HG03095 (cell line): Measurements from ENCODE around the gene E2F6.
"Not testable (repeated sequence)": the region's sequence is repeated elsewhere in the genome, so short reads cannot be mapped to it uniquely, and the experiment has no call there.

ENCODE experiments used
- ATAC-seq: cut with Tn5 transposase; IDR thresholded peaks from one replicate; pipeline ENCODE4 v1.9.1; 2021; ENCODE audit warnings: moderate library complexity; ENCODE audit not compliant: unreplicated experiment

The E2F6 gene

DNA sequence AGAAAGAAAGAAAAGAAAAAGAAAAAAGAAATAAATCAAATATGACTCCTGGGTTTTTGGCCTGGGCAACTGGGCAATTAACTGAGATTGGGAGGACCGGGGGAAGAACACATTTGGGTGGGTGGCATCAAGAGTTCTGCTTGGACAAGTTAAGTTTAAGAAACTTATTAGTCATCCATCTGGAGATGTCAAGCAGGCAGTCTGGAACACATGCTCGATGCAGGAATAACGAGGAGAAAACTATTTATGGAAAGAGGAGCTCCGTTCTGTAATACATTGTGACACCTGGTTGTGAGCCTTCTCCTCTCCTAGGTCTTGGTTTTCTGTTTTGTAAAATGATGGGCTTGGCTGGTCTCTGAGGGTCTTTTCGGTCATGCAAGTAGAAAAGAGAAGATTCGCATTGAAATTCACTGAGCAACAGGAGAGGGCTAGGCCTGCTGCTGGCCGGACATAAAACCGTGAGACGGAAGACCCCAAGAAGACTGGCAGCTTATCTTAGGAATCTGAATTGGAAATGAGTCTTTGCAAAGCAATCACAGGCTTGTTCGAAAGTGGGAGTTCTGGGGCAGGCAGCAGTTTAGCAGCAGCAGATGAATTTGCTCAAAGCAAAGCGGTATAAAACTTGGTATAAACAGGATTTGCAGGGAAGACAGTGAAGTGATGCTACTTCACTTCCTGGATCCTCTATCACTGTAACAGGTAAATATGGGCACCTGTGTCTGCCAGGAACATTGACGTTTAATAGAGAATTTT lies 51.4 kb downstream of the E2F6 start:
- ATAC-seq: no peak

DNA sequence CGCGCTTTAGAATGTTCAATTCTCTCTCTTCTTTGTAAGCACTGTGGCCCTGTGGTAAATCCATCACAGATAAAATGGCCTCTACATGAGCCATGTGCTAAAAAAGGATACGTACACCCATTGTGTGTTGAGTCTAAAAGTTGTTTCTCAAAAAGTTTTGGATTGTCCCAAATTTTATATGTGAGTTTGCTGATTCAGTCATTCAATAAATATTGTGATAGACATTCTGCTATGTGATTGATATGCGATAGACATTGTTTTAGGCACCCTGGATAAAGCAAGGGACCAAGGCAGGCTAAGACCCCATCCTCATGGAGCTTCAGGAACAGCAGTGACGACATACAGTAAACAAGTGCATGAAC lies 53.5 kb downstream of the E2F6 start:
- no peak for ATAC-seq

DNA sequence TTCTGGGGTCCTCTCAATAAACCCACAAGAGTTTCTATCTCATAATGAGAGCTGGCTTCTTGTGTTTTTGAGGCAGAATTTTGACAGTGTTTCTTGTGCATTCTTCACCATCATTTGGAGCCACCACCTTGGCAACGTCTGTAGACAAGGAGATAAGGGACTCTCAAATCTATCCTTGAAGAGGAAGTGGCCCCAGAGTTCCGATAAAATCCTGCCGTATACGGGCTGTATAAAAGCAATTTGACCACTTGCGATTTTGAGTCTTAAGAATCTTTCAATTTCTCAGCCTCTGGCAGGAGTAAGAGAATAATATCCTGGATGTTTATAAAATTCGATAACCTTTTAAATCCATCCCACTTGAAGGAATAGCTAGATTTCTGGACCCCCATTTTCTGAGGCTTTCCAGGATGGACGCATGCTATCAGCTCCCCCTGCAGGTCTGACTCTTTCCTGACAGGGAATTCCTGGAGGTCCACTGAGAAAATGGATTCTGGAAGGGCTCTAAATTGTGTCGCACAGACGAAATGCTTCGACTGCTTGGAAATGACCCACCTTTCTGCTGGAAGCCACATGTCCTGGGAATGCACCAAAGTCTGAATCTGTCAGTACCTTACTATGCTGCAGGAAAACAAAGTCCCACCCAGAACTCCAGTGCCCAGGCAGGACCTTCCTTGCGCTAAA lies 54.1 kb downstream of the E2F6 start:
- ATAC-seq: no peak

DNA sequence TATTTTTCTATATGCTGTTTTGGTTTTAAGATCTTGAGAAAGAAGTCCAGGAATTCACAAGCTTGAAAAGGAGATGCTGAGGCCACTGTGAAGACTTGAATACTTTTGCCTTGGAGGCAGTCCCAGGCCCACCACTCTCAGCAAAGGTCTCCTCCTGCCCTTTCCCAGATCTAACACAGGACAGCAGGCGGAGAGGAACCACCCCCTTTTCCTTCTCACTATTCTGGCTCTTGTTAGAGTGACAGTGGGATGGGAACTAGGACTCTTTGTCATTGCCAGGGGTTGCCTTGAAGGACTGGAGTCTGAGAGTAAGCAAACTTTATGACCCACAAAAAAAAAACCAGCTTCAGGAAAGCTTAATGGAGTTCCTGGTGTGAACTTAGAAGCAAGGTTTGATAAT lies 54.7 kb downstream of the E2F6 start:
- no peak for ATAC-seq

DNA sequence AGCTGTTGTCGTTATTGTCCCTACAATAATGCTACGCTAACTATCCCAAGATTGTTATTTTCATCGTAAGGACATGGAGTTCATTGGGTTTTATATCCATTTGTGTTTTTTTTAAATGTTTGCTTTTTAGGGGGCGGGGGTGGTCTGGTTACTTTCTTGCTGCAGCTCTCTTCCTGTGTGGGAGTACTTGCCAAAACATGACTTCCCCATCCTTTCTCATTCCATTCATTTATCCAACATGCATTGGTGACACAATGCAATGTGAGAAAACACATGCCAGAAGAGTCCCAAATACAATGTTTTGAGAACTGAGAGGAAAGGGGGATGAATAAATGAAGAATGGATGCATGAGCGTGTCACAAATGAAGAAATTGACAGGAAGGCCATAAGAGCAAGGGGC lies 55.9 kb downstream of the E2F6 start:
- ATAC-seq: no peak

DNA sequence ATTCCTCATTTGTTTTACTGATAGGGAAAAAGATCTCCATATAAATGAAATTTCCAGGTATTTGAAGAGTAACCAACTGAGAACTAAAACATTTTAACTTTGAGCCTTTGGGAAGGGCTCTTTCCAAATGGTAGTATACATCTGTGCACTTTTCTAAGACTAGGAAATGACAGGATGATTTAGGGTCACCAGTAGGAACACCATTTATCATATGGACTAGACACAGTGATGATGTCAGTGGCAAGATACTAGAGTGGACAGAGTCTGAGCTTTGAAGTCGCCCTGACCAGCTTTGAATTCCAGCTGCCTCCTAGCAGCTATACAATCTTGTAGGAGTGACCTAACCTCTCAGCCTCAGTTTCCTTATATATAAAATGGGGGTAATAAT lies 56.4 kb downstream of the E2F6 start:
- no peak for ATAC-seq

DNA sequence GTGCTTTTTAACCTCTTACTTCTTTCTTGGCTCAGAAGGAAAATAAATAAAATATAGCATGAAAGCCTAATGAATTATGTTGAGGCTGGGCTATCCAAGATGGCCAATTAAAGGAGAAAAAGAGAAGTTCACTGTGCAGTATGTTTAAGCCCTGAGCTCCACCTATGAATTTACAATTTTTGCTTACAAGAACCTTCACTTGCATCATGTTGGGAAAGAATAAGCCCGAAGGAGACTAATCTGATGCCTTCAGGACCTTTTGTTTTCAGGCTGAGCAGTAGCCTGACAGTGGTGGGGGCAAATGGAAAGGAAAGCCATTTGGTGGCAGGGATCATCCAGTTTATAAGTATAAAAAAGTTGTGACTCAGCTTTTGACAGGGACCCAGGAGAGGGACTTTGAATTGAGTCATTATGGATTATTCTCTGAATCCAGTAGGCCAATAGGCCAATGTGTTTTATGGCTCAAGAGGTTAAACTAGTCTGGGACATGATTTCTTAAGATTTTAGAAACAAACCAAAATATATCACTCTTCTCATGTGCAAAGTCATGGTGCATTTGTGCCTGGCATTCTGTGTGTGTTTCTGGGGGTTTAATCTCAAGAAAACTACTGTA lies 56.9 kb downstream of the E2F6 start:
- no peak for ATAC-seq

DNA sequence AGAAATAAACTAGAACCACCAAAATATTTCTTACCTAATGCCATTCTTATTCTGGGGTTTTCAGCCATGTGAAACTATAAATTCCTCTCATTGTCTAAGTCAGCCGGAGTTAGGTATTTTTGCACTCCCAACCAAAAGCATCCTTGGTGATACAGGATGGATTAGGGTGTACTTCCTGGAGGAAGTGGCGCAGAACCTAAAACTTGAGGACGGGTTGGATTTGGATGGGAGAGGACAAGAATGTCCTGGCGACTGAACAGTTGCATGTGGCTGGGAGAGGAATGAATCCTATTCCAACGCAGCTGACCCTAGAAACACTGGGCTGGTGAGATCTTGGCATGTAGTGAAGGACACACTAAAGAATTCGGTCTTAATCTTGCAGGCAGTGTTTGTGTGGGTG lies 58.5 kb downstream of the E2F6 start:
- no peak for ATAC-seq

DNA sequence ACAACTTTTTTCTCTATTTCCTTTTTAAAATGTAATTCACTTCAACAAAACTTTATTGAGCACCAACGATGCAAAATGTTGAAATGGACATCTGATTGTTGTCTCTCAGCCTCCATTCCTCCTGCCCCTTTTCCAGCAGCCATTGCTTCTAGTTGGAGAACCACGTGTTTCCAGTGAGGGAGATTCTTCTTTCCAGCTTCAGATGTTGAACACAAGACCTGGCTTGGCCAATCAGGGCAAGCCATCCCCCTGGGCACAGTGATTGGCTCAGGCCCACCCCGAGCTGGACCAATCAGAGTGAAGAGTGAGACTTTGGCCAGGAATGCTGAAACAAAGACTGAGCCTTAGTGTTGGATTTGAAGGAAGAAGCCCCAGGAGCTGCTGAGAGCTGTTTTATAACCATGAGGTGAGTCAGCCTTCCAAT lies 59.0 kb downstream of the E2F6 start:
- no peak for ATAC-seq

DNA sequence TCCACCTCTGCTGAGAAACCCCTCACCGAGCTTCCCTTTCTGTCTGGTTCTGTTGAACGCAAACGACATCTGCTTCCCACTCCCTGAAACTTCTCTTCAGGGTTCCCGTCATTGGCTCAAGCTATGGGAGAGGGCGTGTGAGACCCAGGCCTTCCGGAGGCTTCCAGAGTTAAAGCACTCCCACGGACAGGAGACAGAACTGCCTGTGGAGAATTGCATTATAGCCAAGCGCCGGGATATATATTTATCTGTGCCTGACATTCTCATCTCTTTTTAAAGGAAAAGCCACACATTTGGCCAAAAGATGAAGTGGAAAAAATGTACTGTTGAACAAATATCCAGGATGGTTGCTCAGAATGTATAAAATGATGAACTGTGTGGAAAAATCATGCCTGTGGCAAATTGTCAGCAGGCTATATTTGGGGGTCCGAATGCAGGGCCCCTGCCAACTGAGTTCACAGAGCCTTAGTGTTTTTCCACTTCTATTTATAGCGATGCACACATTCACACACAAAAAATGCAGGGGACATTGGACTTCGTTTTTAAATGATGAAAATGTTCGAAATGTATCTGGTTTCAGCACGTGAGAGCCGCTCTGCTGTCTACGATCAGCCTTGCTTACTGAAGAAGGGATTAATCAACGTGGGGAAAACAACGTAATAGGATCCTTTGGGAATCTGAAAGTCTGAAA lies 59.5 kb downstream of the E2F6 start:
- ATAC-seq: no peak

DNA sequence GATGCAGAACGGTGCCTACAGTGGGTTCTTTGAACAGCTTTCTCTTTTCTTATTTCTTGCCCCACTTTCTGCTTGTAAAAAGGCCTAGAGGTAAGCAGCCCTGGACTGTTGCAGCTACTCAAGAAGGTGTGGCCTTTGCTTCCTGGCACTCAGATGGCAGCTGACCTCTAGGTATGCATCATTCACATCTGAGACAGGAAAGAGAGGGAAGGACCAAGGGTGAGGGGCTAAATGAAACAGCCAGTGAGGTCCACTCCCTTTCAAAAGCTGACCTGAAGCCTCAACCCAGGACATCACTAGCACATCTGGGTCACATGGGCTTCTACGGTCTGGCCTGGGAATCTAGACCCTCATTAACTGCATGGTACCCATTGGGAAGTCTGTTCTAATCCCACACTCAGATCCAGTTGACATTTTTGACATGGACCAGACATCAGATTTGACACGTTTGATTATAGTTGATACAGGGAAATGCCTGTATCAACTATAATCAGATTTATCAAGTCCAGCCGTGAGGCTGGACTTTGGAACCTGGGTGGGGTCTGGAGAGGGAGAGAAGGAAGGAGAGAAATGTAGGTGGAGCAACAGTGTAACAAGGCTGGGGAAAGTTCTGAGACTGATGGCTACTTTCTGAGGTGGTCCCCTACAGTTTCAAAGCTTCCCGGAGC lies 60.2 kb downstream of the E2F6 start:
- no peak for ATAC-seq

DNA sequence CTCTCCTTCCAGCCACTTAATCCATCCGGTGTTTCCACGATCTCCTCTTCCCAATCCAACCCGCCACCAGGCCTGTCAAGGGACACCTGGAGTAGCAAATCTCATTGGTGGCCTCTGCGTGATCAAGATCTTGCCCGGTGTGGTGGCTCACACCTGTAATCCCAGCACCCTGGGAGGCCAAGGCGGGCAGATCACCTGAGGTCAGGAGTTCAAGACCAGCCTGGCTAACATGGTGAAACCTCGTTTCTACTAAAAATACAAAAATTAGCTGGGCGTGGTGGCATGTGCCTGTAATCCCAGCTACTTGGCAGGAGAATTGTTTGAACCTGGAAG lies 60.9 kb downstream of the E2F6 start:
- ATAC-seq: not testable (repeated sequence)

DNA sequence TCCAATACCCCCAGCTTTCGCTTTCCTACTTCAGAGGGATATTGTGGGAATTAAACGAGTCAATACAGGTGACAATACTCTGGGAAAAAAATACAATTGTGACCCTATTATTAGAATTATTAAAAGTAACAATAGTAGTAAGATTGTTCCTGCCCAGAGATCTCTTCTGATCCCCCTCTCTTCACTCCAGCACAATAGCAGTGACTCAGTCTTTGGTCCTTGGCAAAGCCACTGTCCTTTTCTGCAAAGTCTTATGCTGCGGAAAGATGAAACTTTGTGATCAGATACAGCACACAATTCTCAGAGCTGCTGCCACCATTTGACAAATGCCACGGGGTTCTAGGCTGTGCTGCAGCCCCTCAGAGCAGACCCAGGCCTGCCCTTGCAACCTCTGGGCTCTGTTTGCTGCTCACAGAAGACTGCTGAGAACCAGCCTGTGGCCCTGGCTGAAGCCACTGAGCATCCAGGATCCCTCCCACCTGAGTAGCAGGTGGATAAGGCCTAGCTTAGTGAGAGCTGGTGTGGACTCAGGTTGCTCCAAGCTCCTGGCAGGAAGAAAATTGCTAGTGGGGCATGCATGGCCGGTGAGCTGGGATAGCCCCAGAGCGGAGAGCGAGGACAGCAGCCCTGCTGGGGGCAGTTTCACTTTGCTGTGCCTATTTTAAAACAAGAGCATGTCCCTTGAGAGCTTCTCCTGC lies 61.4 kb downstream of the E2F6 start:
- ATAC-seq: no peak

DNA sequence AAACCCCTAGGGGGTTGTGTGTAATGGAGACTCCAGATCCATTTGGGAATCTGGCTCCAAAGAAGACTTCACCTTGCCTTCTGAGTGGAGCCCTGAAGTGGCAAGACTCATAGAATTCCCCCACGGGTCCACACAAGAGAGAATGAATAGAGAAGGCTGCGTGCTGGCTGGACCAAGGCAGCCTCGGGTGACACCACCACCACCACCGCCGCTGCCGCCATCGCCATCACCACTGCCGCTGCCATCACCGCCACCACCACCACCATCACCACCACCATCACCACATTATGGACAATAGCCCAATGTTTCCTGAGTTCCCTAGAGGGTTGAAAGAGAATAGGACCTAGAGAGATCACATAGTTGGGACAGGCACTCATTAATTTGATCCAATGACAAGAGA lies 63.5 kb downstream of the E2F6 start:
- no peak for ATAC-seq

DNA sequence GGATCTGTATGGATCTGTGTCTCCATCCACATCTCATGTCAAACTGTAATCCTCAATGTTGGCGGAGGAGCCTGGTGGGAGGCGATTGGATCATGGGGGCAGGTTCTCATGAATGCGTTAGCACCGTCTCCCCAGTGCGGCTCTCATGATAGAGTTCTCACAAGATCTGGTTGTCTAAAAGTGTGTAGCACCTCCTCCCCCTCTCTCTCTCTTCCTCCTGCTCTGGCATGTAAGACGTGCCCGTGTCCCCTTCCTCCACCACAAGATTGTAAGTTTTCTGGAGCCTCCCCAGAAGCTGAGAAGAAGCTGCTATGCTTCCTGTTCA lies 66.6 kb downstream of the E2F6 start:
- no peak for ATAC-seq

DNA sequence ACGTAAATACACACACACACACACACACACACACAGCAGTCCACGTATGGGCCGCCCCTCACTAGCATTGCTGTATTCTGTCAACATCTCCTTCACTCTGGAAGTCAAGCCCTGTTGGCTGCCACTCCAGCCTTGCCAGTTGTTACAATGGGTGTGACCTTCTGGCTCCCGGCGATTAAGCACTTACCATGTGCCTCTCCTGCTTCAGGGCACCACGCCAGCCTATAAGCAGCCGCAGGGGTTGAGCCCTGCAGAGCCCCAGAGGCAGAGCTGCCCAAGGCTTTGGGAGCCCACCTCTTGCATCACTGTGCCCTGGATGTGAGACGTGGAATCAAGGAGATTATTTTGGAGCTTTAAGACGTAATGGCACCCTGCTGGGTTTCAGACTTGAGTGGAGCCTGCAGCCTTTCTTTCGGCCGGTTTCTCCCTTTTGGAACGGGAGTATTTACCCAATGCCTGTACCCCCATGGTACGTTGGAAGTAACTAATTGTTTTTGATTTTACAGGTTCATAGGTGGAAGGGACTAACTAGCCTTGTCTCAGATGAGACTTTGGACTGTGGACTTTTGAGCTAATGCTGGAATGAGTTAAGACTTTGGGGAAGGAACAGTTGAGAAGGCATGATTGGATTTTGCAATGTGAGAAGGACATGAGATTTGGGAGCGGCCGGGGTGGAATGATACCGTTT lies 67.1 kb downstream of the E2F6 start:
- ATAC-seq: no peak

DNA sequence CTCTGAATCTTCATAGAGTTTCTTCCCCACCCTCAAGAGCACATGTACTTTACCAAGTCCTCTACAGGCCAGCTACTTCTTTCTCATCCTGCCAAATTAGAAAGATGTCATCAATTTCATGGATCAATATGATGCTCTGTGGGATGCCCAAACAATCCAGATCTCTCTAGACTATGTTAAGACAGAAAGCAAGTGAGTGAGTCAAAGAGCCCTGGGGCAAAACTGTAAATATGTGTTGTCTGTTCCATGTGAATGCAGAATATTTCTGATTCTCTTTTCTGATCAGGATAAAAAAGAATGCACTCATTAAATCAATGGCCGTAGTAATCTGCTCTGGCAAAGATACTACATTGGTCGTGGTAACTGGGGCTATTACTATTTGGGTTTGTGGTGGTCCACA lies 68.4 kb downstream of the E2F6 start:
- ATAC-seq: no peak

DNA sequence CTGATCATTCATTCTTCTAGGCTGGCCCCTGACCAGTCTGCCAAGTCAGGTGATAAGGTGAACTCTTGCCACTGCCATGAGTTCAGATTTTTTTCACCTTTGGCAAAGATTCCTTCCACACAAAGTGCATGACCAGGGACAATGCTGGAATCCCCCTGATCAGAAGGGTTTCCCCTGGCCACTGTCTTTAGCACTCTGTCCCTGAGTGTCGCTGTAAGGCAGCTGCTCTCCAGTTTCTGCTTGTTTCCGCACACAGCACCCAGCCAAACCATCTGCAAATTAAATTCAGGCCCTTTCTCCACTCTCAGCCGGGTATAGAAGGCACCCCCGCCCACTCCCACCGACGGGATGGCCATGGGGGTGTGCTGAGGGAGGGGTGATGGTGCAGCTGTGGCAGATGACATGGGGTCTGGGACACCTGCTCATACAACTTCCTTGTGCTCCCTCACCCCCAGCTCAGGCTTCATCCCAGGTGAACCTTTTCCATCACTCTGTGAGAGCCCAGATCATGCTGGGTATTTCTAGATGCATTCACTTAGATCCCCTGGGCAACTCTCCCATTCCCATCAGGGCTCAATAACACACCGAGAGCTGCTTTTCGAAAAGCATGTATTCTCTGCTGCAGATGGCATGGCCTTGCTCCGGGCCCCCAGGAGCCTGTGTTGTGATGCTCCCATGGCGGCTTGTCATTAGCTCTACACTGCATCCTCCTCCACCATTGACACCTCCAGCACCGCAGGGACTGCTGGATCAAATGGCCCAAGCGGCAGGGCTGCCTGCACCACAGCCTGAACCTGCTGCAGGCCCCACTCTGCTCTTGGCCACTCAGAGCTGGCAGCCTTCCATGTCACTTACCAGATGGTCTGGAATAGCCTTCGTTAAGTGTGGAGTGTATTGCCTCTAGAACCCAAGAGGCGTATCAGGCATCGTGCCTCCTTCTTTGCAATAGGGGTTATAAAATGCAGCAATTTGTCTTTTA lies 69.2 kb downstream of the E2F6 start:
- no peak for ATAC-seq

DNA sequence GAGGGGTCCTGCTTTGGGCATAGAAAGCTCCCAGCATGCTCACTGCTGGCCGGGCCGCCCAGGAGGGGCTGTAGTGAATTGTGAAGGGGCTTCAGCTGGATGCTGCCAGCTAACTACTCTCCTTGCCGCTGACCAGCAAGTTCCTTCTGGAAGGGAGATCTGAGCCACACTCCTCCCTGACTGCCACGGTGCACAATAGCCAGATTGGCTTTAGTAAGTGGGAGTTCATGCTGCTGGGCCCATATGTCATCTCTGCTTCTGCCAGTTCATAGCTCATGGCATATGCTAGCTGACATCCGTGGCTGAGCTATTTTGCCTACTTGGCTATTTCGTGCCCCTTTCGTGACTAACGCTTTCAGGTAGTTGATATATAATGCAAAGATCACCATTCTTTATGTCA lies 69.9 kb downstream of the E2F6 start:
- no peak for ATAC-seq
